Stimulated activated CD4-positive, alpha-beta T cell treated with anti-CD3 and anti-CD28 coated beads, Interleukin-1b, Interleukin-23, amount 100 ng/mL, for 24 hours (primary cell): ENCODE measurements around the gene TMPRSS6.

Experiments used
- DNase-seq, 4 experiments: peaks; one replicate each; pipeline ENCODE4 v3.0.0-alpha.2; 2020; ENCODE audit warnings: low read depth in 4 of 4, low spot score in 1 of 4

TMPRSS6 gene

DNA sequence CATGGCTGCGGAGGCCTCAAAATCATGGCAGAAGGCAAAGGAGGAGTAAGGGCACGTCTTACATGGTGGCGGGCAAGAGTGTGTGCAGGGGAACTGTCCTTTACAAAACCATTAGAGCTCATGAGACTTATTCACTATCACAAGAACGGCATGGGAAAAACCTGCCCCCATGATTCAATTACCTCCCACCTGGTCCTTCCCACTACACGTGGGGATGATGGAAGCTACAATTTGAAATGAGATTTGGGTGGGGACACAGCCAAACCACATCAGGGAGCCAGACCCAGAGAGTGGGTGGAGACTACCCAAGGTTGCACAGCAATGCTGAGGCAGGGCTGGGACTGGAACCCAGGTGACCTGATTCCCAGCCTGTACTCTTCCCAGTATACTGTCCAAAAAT lies 8.6 kb upstream of the TMPRSS6 start:
- no peak for DNase-seq

DNA sequence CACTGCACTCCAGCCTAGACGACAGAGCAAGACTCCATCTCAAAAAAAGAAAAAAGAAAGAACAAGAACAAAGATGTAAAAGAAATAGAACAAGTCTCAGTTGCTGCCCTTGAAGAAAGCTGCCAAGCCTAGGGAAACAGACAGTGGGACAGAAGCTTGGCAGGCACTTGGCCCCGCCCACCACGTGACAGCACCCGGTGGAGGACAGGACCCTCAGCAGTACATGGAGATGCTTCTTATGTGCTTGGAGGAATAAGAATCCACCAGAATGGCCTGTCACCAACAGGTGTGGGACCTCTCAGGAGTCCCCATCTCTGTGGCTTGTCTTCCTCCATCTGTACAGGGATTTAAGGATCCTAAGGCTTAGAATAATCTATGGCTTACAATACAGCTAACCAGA lies 7.6 kb upstream of the TMPRSS6 start:
- no peak for DNase-seq

DNA sequence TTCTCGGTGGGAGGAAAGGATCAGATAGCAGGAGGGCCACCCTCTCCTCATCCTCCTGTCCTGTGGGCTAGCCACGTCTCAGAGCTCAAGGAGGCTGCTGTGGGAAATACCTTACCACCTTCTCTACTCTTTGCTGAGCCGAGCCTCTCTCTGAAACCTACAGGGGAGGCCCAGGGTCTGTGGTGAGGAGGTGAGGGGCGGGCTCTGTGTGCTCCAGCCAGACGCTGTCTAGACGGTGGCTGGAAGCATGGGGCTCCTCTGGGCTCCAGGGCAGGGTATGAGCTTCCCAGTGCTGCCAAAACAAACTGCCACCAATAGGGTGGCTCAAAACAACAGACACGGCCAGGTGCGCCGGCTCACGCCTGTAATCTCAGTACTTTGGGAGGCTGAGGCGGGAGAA lies 5.5 kb upstream of the TMPRSS6 start:
- DNase-seq: no peak

DNA sequence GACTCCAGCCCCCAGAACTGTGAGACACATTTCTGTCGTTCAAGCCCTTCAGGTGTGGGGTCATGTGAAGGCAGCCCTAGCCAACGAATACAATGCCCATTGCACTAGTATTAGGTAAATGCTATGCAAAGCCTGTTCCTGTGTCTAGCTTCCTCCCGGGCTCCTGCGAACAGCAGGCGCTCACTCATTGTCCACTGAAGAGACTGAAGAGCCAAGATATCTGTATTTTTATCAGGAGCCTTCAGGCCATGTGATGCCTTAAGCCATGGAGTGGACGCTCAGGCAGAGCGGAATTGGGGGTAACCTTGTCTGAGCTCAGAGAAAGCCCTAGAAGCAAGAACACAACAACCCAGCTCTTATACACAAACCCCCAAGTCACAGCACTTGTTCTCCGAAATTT lies 4.2 kb upstream of the TMPRSS6 start:
- no peak for DNase-seq

DNA sequence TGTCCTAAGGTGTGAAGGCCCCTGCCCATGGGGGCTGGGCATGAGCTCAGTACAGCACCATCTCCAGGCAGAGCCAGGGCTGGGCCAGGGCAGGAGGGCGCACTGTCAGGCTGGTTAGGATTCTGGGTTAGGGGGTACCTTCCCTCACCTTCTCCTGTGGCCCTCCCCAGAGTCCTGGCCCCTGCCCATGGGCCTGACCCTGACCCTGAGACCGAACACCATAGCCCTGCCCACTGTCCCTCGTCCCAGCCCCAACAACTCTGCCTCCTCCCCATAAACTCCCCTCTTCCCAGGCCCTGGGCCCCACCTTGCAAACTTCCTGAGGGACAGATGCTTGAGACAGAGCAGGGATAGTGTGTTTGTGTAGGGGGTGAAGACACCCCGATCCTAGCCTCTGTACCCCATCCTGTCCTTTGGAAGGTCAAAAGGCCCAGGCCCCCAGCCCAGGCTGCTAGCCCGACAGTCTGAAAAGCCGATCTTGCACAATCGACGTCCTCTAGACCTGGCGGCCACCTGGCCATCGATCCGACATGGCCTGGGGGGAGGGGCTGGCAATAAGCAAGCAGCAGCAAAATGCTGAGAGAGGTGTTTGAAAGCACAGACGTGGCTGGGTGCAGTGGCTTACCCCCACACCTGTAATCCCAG lies 2.7 kb upstream of the TMPRSS6 start:
- DNase-seq: no peak

DNA sequence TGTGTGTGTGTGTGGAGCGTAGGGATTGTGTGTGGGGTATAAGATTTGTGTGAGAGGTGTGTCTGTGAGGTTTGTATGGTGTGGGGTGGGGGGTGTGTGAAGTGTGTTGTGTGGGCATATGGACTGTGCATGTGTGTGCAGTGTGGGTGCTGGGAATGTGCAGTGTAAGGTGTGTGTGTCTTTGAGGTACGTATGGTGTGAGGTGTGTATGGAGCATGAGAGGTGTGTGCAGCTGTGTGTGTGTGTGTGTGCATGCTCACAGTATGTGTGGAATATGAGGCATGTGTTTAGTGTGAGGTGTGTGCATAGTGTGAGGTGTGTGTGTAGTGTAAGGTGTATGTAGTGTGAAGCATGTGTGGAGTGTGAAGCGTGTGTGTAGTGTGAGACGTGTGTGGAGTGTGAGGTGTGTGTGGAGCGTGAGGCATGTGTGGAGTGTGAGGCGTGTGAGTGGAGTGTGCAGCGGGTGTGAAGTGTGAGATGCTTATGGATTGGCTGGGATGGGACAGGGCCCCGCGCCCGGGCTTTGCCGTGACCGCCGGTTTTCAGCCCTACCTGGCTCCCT lies 1.7 kb upstream of the TMPRSS6 start:
- no peak for DNase-seq

DNA sequence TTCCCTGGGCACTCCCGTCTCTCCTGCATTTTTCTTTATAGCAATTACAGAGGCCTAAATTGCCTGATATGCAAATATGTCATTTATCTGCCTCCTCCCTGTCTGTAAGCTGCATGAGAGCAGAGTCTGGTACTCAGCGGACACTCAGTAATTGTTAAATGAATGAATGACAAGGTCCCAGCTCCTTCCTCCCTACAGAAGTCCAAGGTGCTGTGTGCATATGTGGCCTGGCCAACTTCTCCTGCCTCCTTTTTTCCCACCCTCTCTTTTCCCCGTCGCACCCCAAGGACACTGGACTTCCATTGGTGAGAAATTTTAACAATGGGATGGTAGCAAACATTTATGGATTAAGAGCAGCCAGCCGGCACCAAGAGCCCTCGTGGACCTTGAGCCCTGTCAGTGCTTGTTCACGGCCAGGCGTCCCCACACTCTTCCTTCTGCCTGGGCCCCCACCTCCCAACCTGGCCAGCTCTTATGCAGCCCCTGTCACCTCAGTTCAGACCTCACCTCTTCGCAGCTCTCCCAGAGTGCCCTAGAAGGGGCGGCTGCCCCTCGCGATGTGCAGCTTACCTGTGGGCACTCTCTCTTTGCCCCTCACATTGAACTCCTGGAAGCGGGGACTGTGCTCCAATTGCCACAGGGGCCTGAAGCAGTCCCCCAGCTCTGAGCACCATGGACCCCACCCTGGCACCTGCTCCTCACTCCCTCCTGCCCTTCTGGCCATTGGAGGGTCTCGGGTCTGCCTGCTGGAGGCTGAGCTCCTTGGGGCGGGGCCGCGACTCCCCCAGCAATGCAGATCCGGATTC lies 1.5 kb downstream of the TMPRSS6 start:
- DNase-seq: no peak

DNA sequence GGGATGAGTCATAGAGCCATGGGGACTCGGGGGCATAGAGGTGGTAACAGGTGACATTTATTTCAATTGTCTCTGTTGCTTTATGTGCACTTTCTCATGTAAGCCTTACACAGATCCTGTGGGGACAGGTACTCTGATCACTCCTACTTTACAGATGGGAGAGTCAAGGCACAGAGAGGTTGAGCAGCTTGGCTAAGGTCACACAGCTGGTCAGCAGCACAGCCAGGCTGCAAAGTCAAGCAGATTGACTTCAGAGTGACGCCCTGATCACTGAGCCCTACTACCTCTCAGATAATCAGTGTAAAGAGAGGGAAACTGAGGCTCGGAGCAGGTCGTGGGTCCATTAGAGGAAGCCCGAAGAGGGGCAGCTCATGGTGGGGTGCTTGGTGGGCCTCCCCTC lies 3.5 kb downstream of the TMPRSS6 start:
- no peak for DNase-seq

DNA sequence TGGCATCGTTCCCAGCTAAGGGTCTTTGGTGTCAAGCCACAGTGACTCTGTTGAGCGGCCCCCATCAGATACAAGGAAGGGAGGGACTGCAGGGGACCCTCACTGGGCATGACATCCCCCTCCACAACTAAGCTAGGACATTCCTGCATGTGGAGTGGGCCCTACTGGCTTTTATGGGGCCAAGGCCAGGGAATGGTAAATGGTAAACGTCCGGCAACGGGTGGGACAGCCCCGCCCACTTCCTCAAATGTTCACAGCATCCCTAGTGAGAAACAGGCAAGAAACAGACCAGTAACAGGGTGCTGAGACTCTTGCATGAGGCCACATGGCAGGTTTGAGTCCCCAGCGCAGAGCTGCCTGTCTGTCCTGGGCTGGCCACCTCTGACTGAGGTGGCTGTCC lies 4.4 kb downstream of the TMPRSS6 start:
- no peak for DNase-seq

DNA sequence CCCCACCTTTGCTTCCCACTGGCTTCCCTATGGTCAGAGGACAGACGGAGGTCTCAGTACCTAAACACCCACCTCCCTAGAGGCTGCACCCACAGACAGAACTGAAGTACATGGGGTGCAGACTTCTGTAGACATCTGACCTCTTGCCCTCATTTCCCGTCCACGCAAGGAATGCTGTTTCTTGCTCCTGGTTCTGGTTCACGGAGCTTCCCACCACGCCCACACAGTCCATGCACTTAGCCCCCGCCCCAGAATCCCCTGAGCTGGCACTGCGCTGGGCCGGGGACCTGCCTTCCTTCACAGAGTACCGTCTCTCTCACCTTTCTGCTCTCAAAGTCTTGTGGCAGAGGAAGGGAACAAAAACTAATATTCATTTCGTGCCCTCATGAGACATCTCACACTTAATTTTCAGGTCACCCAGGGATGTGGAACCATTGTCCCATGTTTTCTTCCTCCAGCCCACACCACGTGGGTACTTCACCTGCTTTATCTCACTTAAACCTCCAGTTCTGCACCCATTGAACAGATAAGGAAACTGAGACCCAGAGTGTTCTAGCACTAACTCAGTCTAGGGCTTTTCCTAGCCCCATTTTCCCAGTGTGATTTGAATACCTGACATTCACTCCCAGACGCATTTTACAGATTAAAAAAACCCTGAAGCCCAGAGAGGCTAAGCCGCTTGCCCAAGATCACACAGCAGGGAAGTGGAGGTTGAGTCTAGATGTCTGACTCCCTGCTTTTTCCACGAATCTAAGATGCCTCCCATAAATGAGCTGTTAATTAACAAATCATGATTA lies 5.7 kb downstream of the TMPRSS6 start:
- DNase-seq: no peak

DNA sequence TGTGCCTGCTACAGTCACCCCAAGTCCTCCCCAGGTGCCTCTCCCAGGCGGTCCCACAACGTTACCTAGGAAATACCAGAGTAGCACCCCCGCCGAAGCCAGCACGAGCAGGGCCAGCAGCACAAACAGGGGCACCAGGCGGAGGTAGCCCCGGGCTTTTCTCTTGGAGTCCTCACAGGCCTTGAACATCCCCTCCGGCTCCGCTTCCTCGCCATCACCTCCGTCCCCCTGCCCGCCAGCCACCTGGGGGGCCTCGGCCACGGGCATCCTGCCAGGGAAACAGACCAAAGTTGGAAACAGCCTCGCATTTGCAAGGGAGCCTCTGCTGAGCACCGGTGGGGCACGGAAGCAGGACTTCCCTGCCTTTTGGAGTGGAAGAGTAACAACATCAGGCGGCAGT lies 6.4 kb downstream of the TMPRSS6 start:
- no peak for DNase-seq

DNA sequence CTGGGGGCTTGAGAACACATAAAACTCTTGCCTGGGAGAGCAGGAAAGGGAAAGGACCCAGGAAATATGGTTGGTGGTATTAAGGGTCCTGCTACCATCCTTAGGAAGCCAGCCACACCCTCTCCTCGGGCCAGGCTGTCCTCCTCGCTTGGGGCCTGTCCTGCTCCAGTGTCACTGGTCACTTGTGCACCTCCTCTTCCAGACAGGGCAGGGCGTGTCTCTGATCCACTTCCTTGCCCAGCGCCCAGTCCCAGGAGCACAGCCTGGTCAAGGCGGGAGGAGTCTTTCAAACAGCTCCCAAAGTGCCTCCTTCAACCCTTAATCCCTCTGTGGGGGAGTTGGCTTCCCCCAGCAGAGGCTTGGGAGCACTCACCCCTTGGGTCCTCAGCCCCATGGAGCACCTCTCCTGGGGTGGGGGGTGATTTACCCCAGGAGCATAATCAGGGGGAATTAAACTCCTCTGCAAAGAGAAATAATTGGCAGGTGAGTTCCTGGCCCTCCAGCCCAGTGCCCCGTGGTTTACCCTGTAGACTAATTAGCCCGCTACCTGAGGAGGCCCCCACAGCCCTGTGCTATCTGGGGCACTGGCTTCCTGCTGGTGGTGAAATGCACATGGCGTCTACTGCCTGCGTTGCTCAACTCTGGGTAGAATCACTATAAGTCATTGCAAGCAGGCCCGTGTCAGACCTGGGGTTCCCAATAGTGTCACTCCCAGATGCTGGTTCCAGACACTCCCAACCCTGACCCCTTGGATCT lies 8.0 kb downstream of the TMPRSS6 start:
- no peak for DNase-seq

DNA sequence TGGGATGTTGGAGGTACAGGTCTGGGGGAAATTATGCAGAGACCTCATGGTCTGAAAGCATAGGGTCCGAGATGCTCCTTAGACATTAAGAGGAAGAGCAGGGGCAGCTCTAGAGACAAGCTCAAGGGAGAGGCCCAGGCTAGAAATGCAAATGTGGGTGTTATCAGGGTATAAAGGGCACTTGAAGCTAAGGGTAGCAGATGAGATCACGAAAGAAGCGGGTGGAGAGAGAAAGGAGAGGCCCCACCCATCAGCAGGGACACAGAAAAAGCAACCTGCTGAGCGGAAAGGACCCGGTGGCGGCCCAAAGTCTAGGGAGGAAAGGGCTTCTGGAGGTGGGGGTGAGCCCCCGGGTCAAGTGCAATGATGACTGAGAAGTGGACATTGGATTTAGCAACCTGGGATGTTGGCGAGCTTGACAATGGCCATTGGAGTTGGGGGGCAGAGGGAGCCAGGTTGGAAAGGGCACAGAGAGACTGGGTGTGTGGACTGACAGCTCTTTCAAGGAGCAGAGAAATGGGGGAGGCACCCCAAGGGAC lies 8.9 kb downstream of the TMPRSS6 start:
- DNase-seq: no peak

DNA sequence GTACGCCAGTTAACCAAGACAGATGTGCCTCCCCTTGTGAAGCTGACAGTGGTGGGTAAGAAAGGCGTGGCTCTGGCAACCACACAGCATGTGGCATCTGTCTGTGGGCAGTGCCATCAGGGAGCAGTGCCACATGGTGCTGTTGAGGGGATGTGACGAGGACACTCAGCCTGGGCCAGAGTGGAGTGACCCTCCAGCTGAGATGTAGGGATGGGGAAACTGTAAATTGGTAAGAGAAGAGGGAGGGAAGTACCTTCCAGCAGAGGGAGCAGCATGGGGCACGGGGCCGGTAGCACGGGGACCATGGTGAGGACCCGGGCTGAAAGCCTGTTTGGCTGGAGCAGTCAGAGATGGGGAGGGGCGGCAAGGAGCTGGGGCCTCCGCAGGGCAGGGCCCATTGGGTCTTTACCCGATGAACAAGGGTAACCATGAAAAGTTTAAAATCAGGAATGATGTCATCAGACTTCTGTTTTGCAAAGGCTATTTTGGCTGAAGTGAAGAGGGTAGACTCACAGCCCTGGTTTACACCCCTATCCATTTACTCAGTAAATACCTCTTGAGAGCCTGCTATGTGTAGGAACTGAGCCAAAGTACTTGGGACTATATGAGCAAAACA lies 10.4 kb downstream of the TMPRSS6 start:
- DNase-seq: no peak

DNA sequence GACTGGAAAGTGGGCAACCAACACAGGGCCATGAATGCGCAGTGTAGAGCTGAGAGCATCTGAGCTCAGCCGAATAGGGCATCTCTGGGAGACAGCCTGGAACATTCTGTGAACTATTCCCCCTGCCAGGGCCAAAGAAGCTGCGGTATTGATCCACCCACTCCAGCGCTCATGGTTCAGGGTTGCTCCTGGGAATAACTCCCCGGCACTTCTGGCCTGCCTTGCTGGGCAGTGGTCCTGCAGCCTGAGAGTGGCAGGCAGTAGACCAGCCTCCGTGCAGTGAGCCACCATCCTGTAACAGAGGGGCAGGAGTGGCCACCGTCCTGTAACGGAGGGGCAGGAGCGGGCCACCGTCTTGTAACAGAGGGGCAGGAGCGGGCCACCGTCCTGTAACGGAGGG lies 12.2 kb downstream of the TMPRSS6 start:
- DNase-seq: no peak

DNA sequence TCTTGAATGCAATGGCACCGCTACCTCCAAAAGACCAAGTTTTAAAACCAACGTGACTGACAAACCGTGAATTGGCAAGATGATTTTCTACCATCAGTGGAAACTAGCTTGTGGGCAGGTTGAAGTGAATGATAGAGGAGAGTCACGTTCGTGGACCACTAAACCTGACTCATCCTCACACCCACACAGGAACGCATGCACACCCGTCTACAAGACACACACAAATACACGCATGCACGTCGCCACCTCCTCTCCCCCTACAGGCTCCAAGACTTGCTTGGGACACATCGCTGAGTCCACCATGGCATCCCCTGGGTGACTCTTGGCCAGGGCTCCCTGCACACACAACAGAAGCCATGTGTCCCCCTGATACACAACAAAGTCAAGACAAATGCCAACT lies 14.4 kb downstream of the TMPRSS6 start:
- peak in 3 of 4 experiments; percentile 32 to 64 (median 55) for DNase-seq

DNA sequence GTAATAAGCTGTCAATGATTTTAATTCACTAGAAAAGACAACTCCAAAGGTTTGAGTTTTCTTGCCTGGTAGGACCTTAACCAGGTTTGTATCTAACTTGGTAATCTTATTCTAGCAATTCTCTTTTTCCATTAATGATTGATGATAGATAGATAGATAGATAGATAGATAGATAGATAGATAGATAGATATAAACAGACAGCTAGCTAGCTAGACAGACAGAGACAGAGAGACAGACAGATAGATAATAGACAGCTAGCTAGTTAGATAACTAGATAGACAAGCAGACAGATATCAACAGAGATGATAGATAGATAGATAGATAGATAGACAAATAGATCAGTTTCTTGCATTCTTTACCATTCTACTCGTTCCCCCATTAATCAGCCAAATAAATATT lies 15.3 kb downstream of the TMPRSS6 start:
- DNase-seq: no peak

DNA sequence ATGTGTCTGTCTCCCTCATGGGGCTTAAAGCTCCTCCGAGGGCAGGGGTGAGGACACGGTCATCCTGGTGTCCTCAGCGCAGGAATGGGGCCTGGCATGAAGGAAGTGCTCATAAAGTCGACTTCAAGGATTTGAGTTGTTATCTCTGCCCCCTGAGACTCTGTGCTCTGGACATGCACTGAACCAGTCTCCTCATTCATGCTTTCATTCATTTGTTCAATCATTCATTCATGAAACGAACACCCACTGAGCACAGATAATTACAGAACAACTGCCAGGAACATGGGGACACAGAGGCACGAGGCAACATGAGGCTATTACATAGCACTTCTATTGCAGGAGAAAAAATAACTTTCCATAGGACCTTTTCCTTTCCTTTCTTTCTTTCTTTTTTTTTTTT lies 16.5 kb downstream of the TMPRSS6 start:
- DNase-seq: no peak

DNA sequence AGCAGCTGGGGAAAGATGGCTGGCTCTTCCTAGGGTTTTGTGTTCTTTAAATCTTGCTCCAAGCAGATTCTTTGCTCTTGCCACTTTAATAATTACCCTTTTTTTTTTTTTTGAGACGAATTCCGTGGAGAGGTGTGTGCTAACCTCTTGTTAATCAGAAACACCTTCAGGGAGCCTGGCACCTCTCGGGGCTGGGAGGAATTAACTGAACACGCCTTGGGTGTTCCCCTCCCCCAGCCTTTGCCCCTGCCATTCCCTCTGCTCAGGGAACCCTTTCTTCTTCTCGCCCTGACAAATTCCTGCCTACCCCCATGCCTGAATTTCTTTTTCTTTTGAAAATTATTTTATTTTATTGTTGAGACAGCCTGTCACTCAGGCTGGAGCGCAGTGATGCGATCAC lies 17.5 kb downstream of the TMPRSS6 start:
- no peak for DNase-seq

DNA sequence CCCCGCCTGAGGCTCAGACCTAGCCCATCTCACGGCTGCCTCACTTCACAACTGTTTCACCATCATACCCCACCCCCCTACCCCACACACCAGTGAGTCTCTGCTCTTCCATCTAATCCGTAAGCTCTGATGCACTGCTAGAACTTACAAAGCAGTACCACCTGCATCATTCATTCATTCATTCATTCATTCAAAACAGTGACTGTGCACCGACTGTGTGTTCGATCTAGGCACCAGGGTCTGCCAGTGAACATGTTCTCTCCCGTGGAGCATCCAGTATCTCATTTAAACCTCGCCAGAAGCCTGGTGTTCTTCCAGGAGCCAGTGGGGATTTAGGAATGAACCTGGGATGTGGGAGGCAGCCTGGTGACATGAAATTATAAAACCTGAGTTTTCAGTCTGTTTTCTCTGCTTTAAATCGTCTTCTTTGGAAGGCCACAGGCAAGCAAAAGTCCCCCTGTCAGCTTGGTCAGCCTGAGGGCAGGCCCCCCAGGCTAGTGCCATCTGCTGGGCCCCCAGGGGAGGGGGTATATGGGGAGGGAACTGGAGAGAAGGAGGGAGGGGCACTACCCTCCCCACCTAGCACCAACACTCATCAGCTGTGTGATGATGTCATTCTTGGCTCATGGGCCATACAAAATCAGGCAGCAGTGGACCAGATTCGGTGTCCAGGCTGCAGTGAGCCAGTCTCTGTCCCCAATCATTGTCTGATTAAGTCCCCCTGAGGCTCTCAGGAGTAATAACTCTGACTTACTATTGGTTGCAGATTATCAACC lies 18.4 kb downstream of the TMPRSS6 start:
- DNase-seq: no peak
